IMR-90 (cell line): Measurements from ENCODE around the gene UNC119. TPM values are rescaled to one million over a fixed set of nuclear protein-coding genes. Genes with fewer than 3 reads are reported as not detected.
"Not testable (repeated sequence)": the region's sequence is repeated elsewhere in the genome, so short reads cannot be mapped to it uniquely, and the experiment has no call there.

Experiments used
- ATAC-seq: fragments of 200-7000 bp; cut with Tn5 transposase; 2 replicates; pipeline ENCODE4 v1.9.1; 2020; ENCODE audit warnings: low read depth, mild to moderate bottlenecking, moderate library complexity
- BruUV-seq: library from RNA; stranded (reverse); fragments of 400-500 nt; replicated peaks from 2 replicates; lab custom pipeline; 2021; lab: Mats Ljungman, UMichigan
- CTCF ChIA-PET: fragments of 300-600 bp; formaldehyde crosslinking; extraction: SDS; loops from one replicate; lab custom pipeline; 2021; ENCODE audit warnings: antibody characterized with exemption; lab: Yijun Ruan, JAX
- POLR2A ChIA-PET: fragments of 300-600 bp; sonication (Branson Sonifier 250); formaldehyde crosslinking; loops from one replicate; lab custom pipeline; 2022; ENCODE audit warnings: antibody characterized with exemption; ENCODE audit not compliant: unreplicated experiment; lab: Charles Lee
- DNase-seq: peaks from one replicate; pipeline ENCODE4 v3.0.0; 2013
- H2AFZ ChIP-seq: replicated peaks from 2 replicates; pipeline ENCODE3; 2013; ENCODE audit warnings: low read length, mild to moderate bottlenecking; ENCODE audit not compliant: poor library complexity
- H2AK5ac ChIP-seq: 2 replicates; pipeline ENCODE4 v1.6.1; 2013; ENCODE audit warnings: low read depth, low read length, inconsistent platforms
- H2AK9ac ChIP-seq: replicated peaks from 2 replicates; pipeline ENCODE3; 2013; ENCODE audit warnings: mild to moderate bottlenecking, low read depth, low read length, moderate library complexity; ENCODE audit not compliant: poor library complexity
- H2BK120ac ChIP-seq: 2 replicates; pipeline ENCODE4 v1.6.1; 2013; ENCODE audit warnings: low read depth, low read length, inconsistent platforms
- H2BK15ac ChIP-seq: 3 replicates; pipeline ENCODE4 v1.6.1; 2013; ENCODE audit warnings: low read depth, low read length, inconsistent platforms
- H2BK20ac ChIP-seq: 2 replicates; pipeline ENCODE4 v1.6.1; 2013; ENCODE audit warnings: low read depth, mild to moderate bottlenecking, inconsistent platforms, low read length, moderate library complexity
- H2BK5ac ChIP-seq: 2 replicates; pipeline ENCODE4 v1.6.1; 2013; ENCODE audit warnings: mild to moderate bottlenecking, low read depth, low read length, inconsistent platforms; ENCODE audit not compliant: poor library complexity, severe bottlenecking
- H3K14ac ChIP-seq: replicated peaks from 2 replicates; pipeline ENCODE4 v1.6.1; 2013; ENCODE audit warnings: low read depth, low read length, inconsistent platforms
- H3K18ac ChIP-seq: 2 replicates; pipeline ENCODE4 v1.6.1; 2013; ENCODE audit warnings: low read depth, low read length, control low read depth
- H3K23ac ChIP-seq: 2 replicates; pipeline ENCODE4 v1.6.1; 2013; ENCODE audit warnings: low read depth, low read length, inconsistent platforms
- H3K27ac ChIP-seq: 2 replicates; pipeline ENCODE4 v1.5.1; 2013; ENCODE audit warnings: mild to moderate bottlenecking, control low read depth, low read length; ENCODE audit not compliant: insufficient read depth
- H3K27me3 ChIP-seq: 2 replicates; pipeline ENCODE4 v1.6.1; 2013; ENCODE audit warnings: low read length; ENCODE audit not compliant: control insufficient read depth, insufficient read depth
- H3K36me3 ChIP-seq: 2 replicates; pipeline ENCODE4 v1.6.1; 2013; ENCODE audit warnings: low read length, mixed read lengths; ENCODE audit not compliant: control insufficient read depth, insufficient read depth
- H3K4ac ChIP-seq: 2 replicates; pipeline ENCODE4 v1.6.1; 2013; ENCODE audit warnings: low read depth, low read length, inconsistent platforms
- H3K4me1 ChIP-seq: 2 replicates; pipeline ENCODE4 v1.6.1; 2013; ENCODE audit warnings: low read length, mixed read lengths; ENCODE audit not compliant: control insufficient read depth, insufficient read depth
- H3K4me2 ChIP-seq: 2 replicates; pipeline ENCODE4 v1.6.1; 2013; ENCODE audit warnings: low read depth, mild to moderate bottlenecking, control low read depth, low read length, moderate library complexity
- H3K4me3 ChIP-seq: 2 replicates; pipeline ENCODE4 v1.5.1; 2013; ENCODE audit warnings: low read depth, mild to moderate bottlenecking, control low read depth, low read length, moderate library complexity; ENCODE audit not compliant: insufficient read depth
- H3K56ac ChIP-seq: 2 replicates; pipeline ENCODE4 v1.6.1; 2013; ENCODE audit warnings: low read length, inconsistent platforms; ENCODE audit not compliant: insufficient read depth; ENCODE audit errors: extremely low read depth
- H3K79me1 ChIP-seq, 2 experiments: 2 replicates each; pipeline ENCODE4 v1.6.1; 2013; ENCODE audit warnings: low read length in 2 of 2, inconsistent platforms in 1 of 2, low read depth in 1 of 2
- H3K9ac ChIP-seq: 2 replicates; pipeline ENCODE4 v1.6.1; 2013; ENCODE audit warnings: low read depth, low read length, control low read depth
- H3K9me1 ChIP-seq: 2 replicates; pipeline ENCODE4 v1.6.1; 2013; ENCODE audit warnings: low read length, inconsistent platforms; ENCODE audit not compliant: insufficient read depth
- H3K9me3 ChIP-seq: 2 replicates; pipeline ENCODE4 v1.6.1; 2013; ENCODE audit warnings: low read length; ENCODE audit not compliant: control insufficient read depth, insufficient read depth
- H4K20me1 ChIP-seq: 2 replicates; pipeline ENCODE4 v1.6.1; 2013; ENCODE audit warnings: low read length, inconsistent platforms; ENCODE audit not compliant: insufficient read depth
- H4K5ac ChIP-seq: 2 replicates; pipeline ENCODE4 v1.6.1; 2013; ENCODE audit warnings: mild to moderate bottlenecking, low read depth, low read length, control low read depth
- H4K8ac ChIP-seq, 2 experiments: 2 replicates each; pipeline ENCODE4 v1.6.1; 2013; ENCODE audit warnings: low read depth in 2 of 2, low read length in 2 of 2, control low read depth in 1 of 2, inconsistent platforms in 1 of 2
- H4K91ac ChIP-seq: 2 replicates; pipeline ENCODE4 v1.6.1; 2013; ENCODE audit warnings: low read depth, low read length, inconsistent platforms; ENCODE audit not compliant: insufficient read depth
- MAFK ChIP-seq: IDR thresholded peaks from 2 replicates; pipeline ENCODE4 v1.6.1; 2012; ENCODE audit warnings: low read depth, low read length, improper control_type of control experiment
- MAZ ChIP-seq: IDR thresholded peaks from 2 replicates; pipeline ENCODE4 v1.6.1; 2012; ENCODE audit warnings: low read depth, mild to moderate bottlenecking, low read length, improper control_type of control experiment, moderate library complexity, borderline replicate concordance
- POLR2A ChIP-seq: IDR thresholded peaks from 2 replicates; pipeline ENCODE4 v1.6.1; 2012; ENCODE audit warnings: mild to moderate bottlenecking, low read depth, low read length
- WGBS, 2 experiments: methylation state at CpG; one replicate each; pipeline versions ENCODE4 v1.1.5 to v1.1.7; 2013; ENCODE audit warnings: missing lambda C conversion rate in 2 of 2; ENCODE audit not compliant: insufficient read length in 1 of 2; ENCODE audit errors: extremely low coverage in 2 of 2; 5-methylcytosine and 5-hydroxymethylcytosine counted together
- dilution Hi-C: fragments of 300-500 bp; cut with HindIII; formaldehyde crosslinking; loops from one replicate; pipeline ENCODE4 v1.14.3; 2018; ENCODE audit warnings: low sequenced_read_pairs; ENCODE audit not compliant: unreplicated experiment
- in situ Hi-C: fragments of 300-500 bp; cut with MboI; formaldehyde crosslinking; loops from 3 replicates; pipeline ENCODE4 v1.14.3; 2019; ENCODE audit warnings: low sequenced_read_pairs, inconsistent platforms, mixed read lengths
- intact Hi-C: fragments of 100-400 bp; cut with micrococcal nuclease; formaldehyde crosslinking; loops from 2 replicates; pipeline ENCODE4 v1.10.0; 2022
- polyA plus RNA-seq, 3 experiments: library from polyadenylated mRNA; depleted of rRNA; stranded (reverse); fragments of >200 nt; gene quantifications; 2 replicates each; pipeline ENCODE4 v1.2.3, GENCODE V29; 2012; ENCODE audit warnings: low replicate concordance in 1 of 3
- total RNA-seq: library from RNA; depleted of rRNA; stranded (reverse); fragments of >200 nt; gene quantifications from 2 replicates; pipeline ENCODE4 v1.2.3, GENCODE V29; 2012

Gene UNC119
- total and polyA plus RNA-seq, 2 of the 4 experiments (the other 2 are of a cell fraction): 22.4 to 57.4 TPM

- Histone ChIP-seq H3K18ac (no peak within 1 kb of the TSS; the same call in 1 of the 2 replicates), H3K9me3 (no peaks in the 10 kb centered on the region), H3K4ac (peak within 1 kb of the TSS; percentile 25; the same call in 1 of the 2 replicates), H4K5ac (no peak within 1 kb of the TSS), H4K91ac (no peak within 1 kb of the TSS), H2BK20ac (0 out of 2 replicates have a peak within 1 kb of the TSS, but pooled peaks have one; percentile 0), H2BK5ac (peak within 1 kb of the TSS; percentile 56), H2BK15ac (no peak within 1 kb of the TSS), H3K4me3 (peak within 1 kb of the TSS; percentile 35), H2AFZ (peak within 1 kb of the TSS; percentile 92), H4K8ac (peak within 1 kb of the TSS in 1 of 2 experiments; percentile 89; a peak in 2 of 4 replicates), H3K36me3 (peaks cover 23% of the 10 kb centered on the region), H4K20me1 (no peaks in the 10 kb centered on the region), H2AK9ac (peak within 1 kb of the TSS; percentile 93), H3K27ac (no peak within 1 kb of the TSS), H3K79me1 (peaks cover 4 to 11% of the 10 kb centered on the region in 2 experiments; a peak in 2 of 4 replicates), H3K27me3 (no peaks in the 10 kb centered on the region), H2BK120ac (no peak within 1 kb of the TSS), H3K4me1 (peaks cover 6% of the 10 kb centered on the region; the same call in 1 of the 2 replicates), H3K9ac (no peak within 1 kb of the TSS; the same call in 1 of the 2 replicates), H3K23ac (no peak within 1 kb of the TSS; the same call in 1 of the 2 replicates), H3K4me2 (peak within 1 kb of the TSS; percentile 84), H3K14ac (0 out of 2 replicates have a peak within 1 kb of the TSS, but pooled peaks have one; percentile 21), H3K56ac (no peak within 1 kb of the TSS), H3K9me1 (peaks cover 11% of the 10 kb centered on the region), H2AK5ac (peak within 1 kb of the TSS; percentile 36)
- no TSS peak for BruUV-seq
- ATAC-seq (peak; percentile 99), DNase-seq (peak; percentile 91)
- no CpG with 5 or more reads among the region's 26 CpGs for WGBS, 2 experiments
- in situ Hi-C loops (no loop called here), intact Hi-C loops (no loop called here), dilution Hi-C loops (no loop called here)
- ChIA-PET CTCF (no interaction called here), POLR2A (no interaction called here)
- peak; percentile 52; the same call in 1 of the 2 replicates for TF ChIP-seq POLR2A
- peak; percentile 82; the same call in 1 of the 2 replicates for TF ChIP-seq MAZ
- TF ChIP-seq MAFK: no peak
Observed at GRCh38 chr17:28576758-28577465, 24.5 kb upstream of the UNC119 start, which contains the start of gene ALDOC. TSS of gene ALDOC (minus strand) at chr17:28576895. CDS start at chr17:28575532, 1,363 bp downstream.

DNA sequence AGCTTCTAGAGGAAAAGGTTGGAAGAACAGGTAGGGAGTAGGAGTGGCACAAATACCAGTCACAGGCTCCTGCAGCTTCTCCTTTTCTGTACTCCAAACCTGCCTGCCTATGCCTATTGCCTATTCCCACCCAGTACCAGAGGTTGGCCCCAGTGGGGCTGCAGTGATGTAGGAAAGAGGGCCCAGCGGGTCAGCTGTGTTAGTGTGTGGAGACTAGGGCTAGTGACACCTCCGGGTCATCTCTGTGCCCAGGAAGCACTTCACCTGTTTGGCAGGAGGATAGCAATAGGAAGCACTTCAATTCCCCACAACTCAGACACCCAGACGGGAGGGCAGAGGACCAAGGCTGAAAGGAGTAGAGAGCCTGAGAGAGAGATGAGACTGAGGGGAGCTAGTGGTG lies 23.6 kb upstream of the UNC119 start:
- in situ Hi-C loops, H3K9ac ChIP-seq, H2BK120ac ChIP-seq, intact Hi-C loops, H3K23ac ChIP-seq, H2BK20ac ChIP-seq, H3K4ac ChIP-seq, POLR2A ChIA-PET, BruUV-seq, H3K18ac ChIP-seq, H3K27ac ChIP-seq, DNase-seq, H4K91ac ChIP-seq, H4K5ac ChIP-seq, H3K27me3 ChIP-seq, H2BK5ac ChIP-seq, H2AFZ ChIP-seq, H3K4me1 ChIP-seq, H3K56ac ChIP-seq, H4K20me1 ChIP-seq, H3K9me3 ChIP-seq, dilution Hi-C loops, ATAC-seq, H2AK9ac ChIP-seq, H3K14ac ChIP-seq, CTCF ChIA-PET, H2BK15ac ChIP-seq, H4K8ac ChIP-seq: not testable (repeated sequence)
- peaks cover 4 to 12% of the 10 kb centered on the region in 2 experiments; a peak in 3 of 4 replicates for H3K79me1 ChIP-seq
- no CpG with 5 or more reads among the region's 3 CpGs for WGBS, 2 experiments
- H3K4me2 ChIP-seq: peak overlapping the region; percentile 46
- peaks cover 11% of the 10 kb centered on the region for H3K9me1 ChIP-seq
- peak overlapping the region; percentile 10; the same call in 1 of the 2 replicates for H3K4me3 ChIP-seq
- peaks cover 23% of the 10 kb centered on the region for H3K36me3 ChIP-seq
- H2AK5ac ChIP-seq: peak overlapping the region; percentile 36
